ENCODE results near the gene LSMEM2.
A peak's percentile ranks its signal among the peaks of the same experiment; 100 is the strongest.

- TF ChIP-seq CTCF (IDR thresholded peaks at IDR 0.05 in 4 of 5, conservative IDR thresholded peaks at IDR 0.05 in 1 of 5), result peak; percentile 44 to 71 (median 59)
- TF ChIP-seq POLR2A (IDR thresholded peaks at IDR 0.05), result peak in 1 of 2 donors; percentile 75
Measured at GRCh38 chr3:50321336-50322114, 42.6 kb downstream of the LSMEM2 start.

All from gastrocnemius medialis (tissue), 4 donors.